ENCODE measurements around the gene KEL. TPM values are rescaled to one million over a fixed set of nuclear protein-coding genes. Genes with fewer than 3 reads are reported as not detected.

KEL gene
- total RNA-seq, 4 donors from 2014 or later, result 0.37 TPM; not detected in 3

DNA sequence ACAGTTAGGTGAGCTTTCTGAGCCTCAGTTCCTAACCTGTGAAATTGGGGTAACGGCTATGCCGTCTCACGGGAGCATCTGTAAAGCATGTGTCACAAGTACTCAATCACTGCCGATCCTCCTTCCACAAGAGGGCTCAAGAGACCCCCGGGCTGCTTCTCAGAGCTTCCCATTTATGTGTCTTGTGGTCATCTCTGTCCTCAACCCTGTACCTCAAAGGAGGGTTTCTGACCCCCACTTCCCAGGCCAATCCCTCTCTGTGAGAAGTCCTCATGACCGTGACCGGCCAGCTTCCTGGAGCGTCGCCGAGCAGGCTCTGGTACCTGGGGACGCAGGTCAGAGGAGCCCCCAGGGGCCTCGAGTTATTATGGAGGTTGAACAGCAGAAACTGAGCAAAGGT, 28.1 kb downstream of the KEL start:
- Histone ChIP-seq H3K4me3 (no peak overlapping the region), H3K27me3 (no peaks in the 10 kb centered on the region), H3K4me1 (no peaks in the 10 kb centered on the region), H3K9me3 (no peaks in the 10 kb centered on the region), H3K36me3 (no peaks in the 10 kb centered on the region), H3K27ac (no peak overlapping the region)
- in situ Hi-C loops (cut with MboI; ENCODE audit: low pct_ligation_motif_present in 1 of 4, low pct_unique_long_range_greater_than_20kb in 1 of 4, low sequenced_read_pairs in 3 of 4) (no loop called here), intact Hi-C loops (cut with DNase I; ENCODE audit: low total_unique reads) (no loop called here)
- TF ChIP-seq, protein P1, sequence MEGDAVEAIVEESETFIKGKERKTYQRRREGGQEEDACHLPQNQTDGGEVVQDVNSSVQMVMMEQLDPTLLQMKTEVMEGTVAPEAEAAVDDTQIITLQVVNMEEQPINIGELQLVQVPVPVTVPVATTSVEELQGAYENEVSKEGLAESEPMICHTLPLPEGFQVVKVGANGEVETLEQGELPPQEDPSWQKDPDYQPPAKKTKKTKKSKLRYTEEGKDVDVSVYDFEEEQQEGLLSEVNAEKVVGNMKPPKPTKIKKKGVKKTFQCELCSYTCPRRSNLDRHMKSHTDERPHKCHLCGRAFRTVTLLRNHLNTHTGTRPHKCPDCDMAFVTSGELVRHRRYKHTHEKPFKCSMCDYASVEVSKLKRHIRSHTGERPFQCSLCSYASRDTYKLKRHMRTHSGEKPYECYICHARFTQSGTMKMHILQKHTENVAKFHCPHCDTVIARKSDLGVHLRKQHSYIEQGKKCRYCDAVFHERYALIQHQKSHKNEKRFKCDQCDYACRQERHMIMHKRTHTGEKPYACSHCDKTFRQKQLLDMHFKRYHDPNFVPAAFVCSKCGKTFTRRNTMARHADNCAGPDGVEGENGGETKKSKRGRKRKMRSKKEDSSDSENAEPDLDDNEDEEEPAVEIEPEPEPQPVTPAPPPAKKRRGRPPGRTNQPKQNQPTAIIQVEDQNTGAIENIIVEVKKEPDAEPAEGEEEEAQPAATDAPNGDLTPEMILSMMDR (IDR thresholded peaks at IDR 0.05), result no peak
- TF ChIP-seq EP300 (IDR thresholded peaks at IDR 0.05; ENCODE audit: low read depth) (no peak), POLR2A (IDR thresholded peaks at IDR 0.05) (no peak), POLR2AphosphoS5 (IDR thresholded peaks at IDR 0.05) (no peak)
- DNase-seq, result no peak
- WGBS, 2 donors (ENCODE audit: low coverage in 1 of 2), result 65 to 77% methylated on average over 11 to 12 of the region's 12 CpGs

DNA sequence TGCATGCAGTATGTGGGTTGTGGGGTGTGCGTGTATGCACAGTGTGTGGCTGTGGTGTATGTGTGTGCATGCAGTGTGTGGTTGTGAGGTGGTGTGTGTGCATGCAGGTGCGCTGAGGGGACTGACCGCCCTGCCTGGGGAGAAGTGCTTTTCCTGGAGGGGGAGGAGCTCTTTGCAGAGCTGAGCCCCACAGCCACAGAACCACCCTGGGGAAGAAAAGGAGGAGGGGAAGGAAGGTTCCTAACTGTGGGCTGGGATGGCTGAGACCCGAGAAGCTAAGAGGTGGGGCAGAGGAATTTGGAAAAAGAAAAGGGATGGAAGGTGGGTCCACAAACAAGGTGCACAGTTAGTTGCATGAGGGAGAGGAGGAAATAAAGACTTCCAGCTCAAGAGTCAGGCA, 28.5 kb downstream of the KEL start, which contains the start of gene TRPV5:
Gene TRPV5 (minus strand): TSS at position 123 of the 400 bp plus-strand sequence. CDS start 287 bp downstream, outside the sequence.
- 50 to 73% methylated on average over 1 to 4 of the region's 4 CpGs for WGBS, 2 donors (ENCODE audit: low coverage in 1 of 2)
- in situ Hi-C loops (cut with MboI; ENCODE audit: low pct_ligation_motif_present in 1 of 4, low pct_unique_long_range_greater_than_20kb in 1 of 4, low sequenced_read_pairs in 3 of 4) (no loop called here), intact Hi-C loops (cut with DNase I; ENCODE audit: low total_unique reads) (no loop called here)
- Histone ChIP-seq H3K9me3 (no peaks in the 10 kb centered on the region), H3K4me3 (no peak within 1 kb of the TSS), H3K27me3 (no peaks in the 10 kb centered on the region), H3K36me3 (no peaks in the 10 kb centered on the region), H3K27ac (no peak within 1 kb of the TSS), H3K4me1 (no peaks in the 10 kb centered on the region)
- no peak for TF ChIP-seq POLR2A (IDR thresholded peaks at IDR 0.05)
- no peak for DNase-seq

DNA sequence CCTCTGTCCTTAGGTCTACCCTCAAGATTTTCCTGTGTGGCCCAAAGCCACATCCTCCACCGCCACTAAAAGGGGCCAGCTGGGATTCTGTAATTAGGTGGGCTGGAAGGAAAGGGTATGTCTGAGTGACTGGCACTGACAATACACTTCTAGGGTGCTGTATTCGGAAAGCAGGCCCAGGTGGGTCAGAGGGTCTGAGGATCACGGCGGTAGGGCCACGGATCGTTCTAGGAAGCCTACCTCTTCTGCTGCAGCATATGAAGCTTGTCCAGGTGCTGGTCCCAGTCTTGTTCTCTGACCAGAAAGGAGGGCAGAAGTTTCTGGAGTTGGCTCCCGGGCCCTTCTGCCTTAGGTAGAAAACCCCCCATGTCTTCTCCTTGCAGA, 29.1 kb downstream of the KEL start:
- in situ Hi-C loops (cut with MboI; ENCODE audit: low pct_ligation_motif_present in 1 of 4, low pct_unique_long_range_greater_than_20kb in 1 of 4, low sequenced_read_pairs in 3 of 4), result no loop called here
- H3K4me1 ChIP-seq, result no peaks in the 10 kb centered on the region
- no peaks in the 10 kb centered on the region for H3K9me3 ChIP-seq
- H3K27me3 ChIP-seq, result no peaks in the 10 kb centered on the region
- WGBS, 2 donors (ENCODE audit: low coverage in 1 of 2), result 80 to 90% methylated on average over 1 to 7 of the region's 7 CpGs
- no peak overlapping the region for H3K27ac ChIP-seq
- TF ChIP-seq, protein P1 (IDR thresholded peaks at IDR 0.05), result no peak
- TF ChIP-seq POLR2AphosphoS5 (IDR thresholded peaks at IDR 0.05) (no peak), POLR2A (IDR thresholded peaks at IDR 0.05) (no peak), EP300 (IDR thresholded peaks at IDR 0.05; ENCODE audit: low read depth) (no peak)
- H3K4me3 ChIP-seq, result no peak overlapping the region
- DNase-seq, result no peak
- H3K36me3 ChIP-seq, result no peaks in the 10 kb centered on the region
- intact Hi-C loops (cut with DNase I; ENCODE audit: low total_unique reads), result no loop called here

DNA sequence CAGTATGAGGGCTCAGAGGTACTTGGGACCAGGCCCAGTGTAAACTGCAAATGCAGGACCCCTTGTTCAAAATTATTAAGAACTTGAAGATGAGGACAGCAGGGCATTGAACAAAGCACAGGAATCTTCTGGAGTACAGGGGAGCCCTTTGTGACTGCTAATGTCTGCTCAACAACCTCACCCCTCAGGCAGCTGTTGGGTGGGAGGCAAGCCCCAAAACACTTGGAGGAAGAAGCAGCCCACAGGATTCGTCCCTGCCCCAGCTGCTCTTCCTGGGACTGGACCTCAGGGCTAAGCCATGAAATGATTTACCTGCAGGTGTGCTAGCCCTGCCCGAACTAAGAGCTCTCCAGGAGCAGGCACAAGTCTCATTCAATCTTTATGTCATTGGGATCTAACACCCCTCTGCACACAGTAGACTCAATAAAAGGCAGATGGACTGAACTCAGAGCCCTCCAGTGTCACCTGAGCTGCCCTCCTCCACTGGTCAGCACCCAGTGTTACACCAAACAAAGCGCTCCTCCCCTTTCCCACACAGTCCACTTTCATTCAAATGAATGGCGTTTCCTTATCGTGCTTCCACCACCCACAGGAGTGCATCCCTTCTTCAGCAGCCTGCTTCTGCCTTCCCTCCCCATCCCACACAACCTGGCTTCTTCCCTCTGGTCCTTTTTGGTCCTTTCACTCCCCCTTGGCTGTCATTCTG, 29.6 kb downstream of the KEL start:
- in situ Hi-C loops (cut with MboI; ENCODE audit: low pct_ligation_motif_present in 1 of 4, low pct_unique_long_range_greater_than_20kb in 1 of 4, low sequenced_read_pairs in 3 of 4), result no loop called here
- 59 to 65% methylated on average over 3 to 5 of the region's 5 CpGs for WGBS, 2 donors (ENCODE audit: low coverage in 1 of 2)
- no peak for DNase-seq
- H3K9me3 ChIP-seq, result no peaks in the 10 kb centered on the region
- H3K4me1 ChIP-seq, result no peaks in the 10 kb centered on the region
- no peaks in the 10 kb centered on the region for H3K27me3 ChIP-seq
- no peak overlapping the region for H3K27ac ChIP-seq
- intact Hi-C loops (cut with DNase I; ENCODE audit: low total_unique reads), result no loop called here
- no peaks in the 10 kb centered on the region for H3K36me3 ChIP-seq
- no peak overlapping the region for H3K4me3 ChIP-seq
- TF ChIP-seq EP300 (IDR thresholded peaks at IDR 0.05; ENCODE audit: low read depth) (no peak), POLR2AphosphoS5 (IDR thresholded peaks at IDR 0.05) (no peak), POLR2A (IDR thresholded peaks at IDR 0.05) (no peak)
- TF ChIP-seq, protein P1 (IDR thresholded peaks at IDR 0.05), result no peak

Data from transverse colon (tissue), 4 donors.